Epithelial cell of proximal tubule (primary cell): Measurements from ENCODE around the gene SLC17A7. TPM values are rescaled to one million over a fixed set of nuclear protein-coding genes. Genes with fewer than 3 reads are reported as not detected.

Experiments
- DNase-seq: peaks from one replicate; pipeline ENCODE4 v3.0.0-alpha.2; 2011; ENCODE audit warnings: low read depth
- H3K4me3 ChIP-seq: 2 replicates; pipeline ENCODE4 v1.5.1; 2011; ENCODE audit warnings: low read depth, mild to moderate bottlenecking, low read length
- CTCF ChIP-seq: conservative IDR thresholded peaks from 2 replicates; pipeline ENCODE4 v1.5.1; 2012; ENCODE audit warnings: low read depth, mild to moderate bottlenecking, low read length
- total RNA-seq: library from RNA; depleted of rRNA; stranded (reverse); fragments of >200 nt; gene quantifications from 2 replicates; pipeline ENCODE4 v1.2.3, GENCODE V29; 2015

The SLC17A7 gene
- total RNA-seq, 1 donor from 2014 or later, result not detected

DNA sequence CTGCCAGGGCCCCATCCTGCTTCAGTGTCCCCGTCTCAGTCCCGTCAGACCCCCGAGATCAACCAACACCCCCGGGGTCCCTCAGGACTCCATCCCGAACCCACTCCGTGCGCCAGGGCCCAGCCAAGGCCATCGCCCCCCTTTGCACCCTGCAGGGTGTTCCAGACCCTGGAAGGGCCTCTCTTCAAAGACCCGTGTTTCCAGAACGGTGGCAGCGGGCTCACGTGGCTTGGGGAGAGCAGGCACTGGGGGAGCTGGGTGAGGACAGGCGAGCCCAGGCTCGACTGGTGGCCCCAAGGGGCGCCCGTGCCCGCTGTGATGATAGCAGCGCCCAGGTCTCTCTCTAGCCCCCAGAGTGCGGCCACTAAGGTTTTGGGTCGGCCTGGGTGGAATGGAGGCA is 51.9 kb downstream of the SLC17A7 start:
- TF ChIP-seq CTCF, result no peak
- DNase-seq, result no peak
- H3K4me3 ChIP-seq, result no peak overlapping the region

DNA sequence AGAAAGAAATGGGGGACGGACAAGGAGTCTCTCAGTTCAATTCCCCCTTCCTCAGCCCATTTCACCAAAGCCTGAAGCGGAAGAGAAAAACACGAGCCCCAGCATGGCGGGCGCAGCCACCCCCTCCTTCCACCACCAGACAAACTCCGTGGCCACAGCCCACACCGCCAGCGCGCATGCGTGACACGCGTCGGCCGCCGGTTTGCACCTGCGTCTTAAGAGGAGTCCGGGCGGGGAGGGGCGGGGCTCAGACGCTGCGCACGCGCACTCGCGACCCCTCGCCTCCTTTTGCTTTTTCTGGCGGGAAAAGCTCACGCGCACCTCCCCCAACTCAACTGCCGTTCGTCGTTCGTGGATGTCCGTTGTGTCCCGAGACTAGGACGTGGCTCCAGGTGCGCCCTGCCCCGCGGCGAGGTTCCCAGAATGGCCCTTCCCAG is 53.4 kb downstream of the SLC17A7 start, which contains the start of gene KASH5:
Gene KASH5 (plus strand): TSS at position 314 of the 437 bp plus-strand sequence. CDS start 2,635 bp downstream, outside the sequence.
- DNase-seq, result no peak
- H3K4me3 ChIP-seq, result no peak within 1 kb of the TSS
- no peak for TF ChIP-seq CTCF

- DNase-seq, result no peak
- TF ChIP-seq CTCF, result no peak
- H3K4me3 ChIP-seq, result no peak overlapping the region
These were observed 57.7 kb downstream of the SLC17A7 start for GRCh38 chr19:49383599-49383998.

- no peak overlapping the region for H3K4me3 ChIP-seq
- no peak for DNase-seq
- no peak for TF ChIP-seq CTCF
These were observed 58.7 kb downstream of the SLC17A7 start for GRCh38 chr19:49382639-49383038.

- no peak for DNase-seq
- no peak overlapping the region for H3K4me3 ChIP-seq
- no peak for TF ChIP-seq CTCF
These were observed 60.9 kb downstream of the SLC17A7 start for GRCh38 chr19:49380391-49380790.

Other genes starting within 250 kb of the SLC17A7 start
- gene SLC6A16, start 116.3 kb downstream of the SLC17A7 start, total RNA-seq, result 0.07 and 0.29 TPM in 2 replicates
- gene CD37, start 106.1 kb downstream of the SLC17A7 start, total RNA-seq, result not detected in 2 replicates
- 74.5 and 89.5 TPM in 2 replicates for gene TEAD2, start 79.1 kb downstream of the SLC17A7 start, total RNA-seq
- 1.3 TPM in 1 of 2 replicates, not detected in the other for gene DKKL1, start 77.7 kb downstream of the SLC17A7 start, total RNA-seq
- gene KASH5, start 53.3 kb downstream of the SLC17A7 start, total RNA-seq, result 0.06 TPM in 1 of 2 replicates, not detected in the other
- not detected in 2 replicates for gene PTH2, start 18.1 kb downstream of the SLC17A7 start, total RNA-seq
- not detected in 2 replicates for gene GFY, start 16.1 kb downstream of the SLC17A7 start, total RNA-seq
- gene PIH1D1, start 10.3 kb upstream of the SLC17A7 start, total RNA-seq, result 130 and 147 TPM in 2 replicates
- gene ALDH16A1, start 11.7 kb upstream of the SLC17A7 start, total RNA-seq, result 41.5 and 44.9 TPM in 2 replicates
- 0.81 and 2.5 TPM in 2 replicates for gene FLT3LG, start 32.7 kb upstream of the SLC17A7 start, total RNA-seq
- 3,343 and 3,374 TPM in 2 replicates for gene RPL13A, start 46.1 kb upstream of the SLC17A7 start, total RNA-seq
- 3,600 and 5,144 TPM in 2 replicates for gene RPS11, start 54.9 kb upstream of the SLC17A7 start, total RNA-seq
- 34.2 and 79.3 TPM in 2 replicates for gene FCGRT, start 71.1 kb upstream of the SLC17A7 start, total RNA-seq
- 14.1 and 32.9 TPM in 2 replicates for gene RCN3, start 86.5 kb upstream of the SLC17A7 start, total RNA-seq
- gene NOSIP, start 139.0 kb upstream of the SLC17A7 start, total RNA-seq, result 82.4 and 168 TPM in 2 replicates
- gene PRRG2, start 139.8 kb upstream of the SLC17A7 start, total RNA-seq, result 0.87 and 1.0 TPM in 2 replicates
- 6.7 and 7.8 TPM in 2 replicates for gene PRR12, start 149.7 kb upstream of the SLC17A7 start, total RNA-seq
- 33.5 and 67.2 TPM in 2 replicates for gene RRAS, start 198.6 kb upstream of the SLC17A7 start, total RNA-seq
- 51.0 and 54.8 TPM in 2 replicates for gene SCAF1, start 200.7 kb upstream of the SLC17A7 start, total RNA-seq
- 73.8 and 78.3 TPM in 2 replicates for gene IRF3, start 224.3 kb upstream of the SLC17A7 start, total RNA-seq
- gene BCL2L12, start 224.4 kb upstream of the SLC17A7 start, total RNA-seq, result 53.3 and 69.8 TPM in 2 replicates
- 186 and 629 TPM in 2 replicates for gene PRMT1, start 235.7 kb upstream of the SLC17A7 start, total RNA-seq
- 1.9 and 2.8 TPM in 2 replicates for gene ADM5, start 248.1 kb upstream of the SLC17A7 start, total RNA-seq
- 1.7 and 9.9 TPM in 2 replicates for gene CPT1C, start 249.6 kb upstream of the SLC17A7 start, total RNA-seq